GOT3 (cell line): ENCODE data around the gene ANKRD22.
"Not testable (repeated sequence)": the region's sequence is repeated elsewhere in the genome, so short reads cannot be mapped to it uniquely, and the experiment has no call there.

Source experiments
- DNase-seq: peaks from one replicate; lab custom pipeline; 2025; ENCODE audit warnings: mixed read lengths; lab: John Stamatoyannopoulos, UW

Gene ANKRD22

GRCh38 chr10:88877298-88877697 lies 25.7 kb upstream of the ANKRD22 start:
- DNase-seq = no peak

- no peak for DNase-seq
Observed at GRCh38 chr10:88875081-88875480, 23.4 kb upstream of the ANKRD22 start.

GRCh38 chr10:88874281-88874680 lies 22.6 kb upstream of the ANKRD22 start:
- no peak for DNase-seq

- no peak for DNase-seq
Observed at GRCh38 chr10:88873757-88874156, 22.1 kb upstream of the ANKRD22 start.

- no peak for DNase-seq
Observed at GRCh38 chr10:88870089-88870488, 18.4 kb upstream of the ANKRD22 start.

GRCh38 chr10:88866454-88866853 lies 14.8 kb upstream of the ANKRD22 start:
- DNase-seq = no peak

- DNase-seq = no peak
Observed at GRCh38 chr10:88865281-88865876, 13.7 kb upstream of the ANKRD22 start.

- no peak for DNase-seq
Observed at GRCh38 chr10:88861036-88861435, 9.4 kb upstream of the ANKRD22 start.

GRCh38 chr10:88858491-88858890 lies 6.8 kb upstream of the ANKRD22 start:
- DNase-seq = no peak

- DNase-seq = no peak
Observed at GRCh38 chr10:88857831-88858230, 6.2 kb upstream of the ANKRD22 start.

- DNase-seq = no peak
Observed at GRCh38 chr10:88854684-88855083, 3.0 kb upstream of the ANKRD22 start.

- no peak for DNase-seq
Observed at GRCh38 chr10:88853155-88853881, 1.7 kb upstream of the ANKRD22 start.

- DNase-seq = no peak
Observed at GRCh38 chr10:88852327-88852726, 683 bp upstream of the ANKRD22 start.

- DNase-seq = no peak
Observed at GRCh38 chr10:88850712-88851111, 932 bp downstream of the ANKRD22 start.

GRCh38 chr10:88849234-88849633 lies 2.4 kb downstream of the ANKRD22 start:
- no peak for DNase-seq

GRCh38 chr10:88848499-88848898 lies 3.1 kb downstream of the ANKRD22 start:
- no peak for DNase-seq

GRCh38 chr10:88843171-88843570 lies 8.5 kb downstream of the ANKRD22 start:
- no peak for DNase-seq

GRCh38 chr10:88841316-88842111 lies 10.1 kb downstream of the ANKRD22 start:
- no peak for DNase-seq

- no peak for DNase-seq
Observed at GRCh38 chr10:88840881-88841280, 10.8 kb downstream of the ANKRD22 start.

- no peak for DNase-seq
Observed at GRCh38 chr10:88840104-88840503, 11.5 kb downstream of the ANKRD22 start.

- DNase-seq = no peak
Observed at GRCh38 chr10:88838766-88839350, 12.8 kb downstream of the ANKRD22 start.

GRCh38 chr10:88837632-88838031 lies 14.0 kb downstream of the ANKRD22 start:
- DNase-seq = not testable (repeated sequence)

GRCh38 chr10:88835910-88836221 lies 15.8 kb downstream of the ANKRD22 start:
- DNase-seq = no peak
